ENCODE measurements around the gene NKAIN2.

NKAIN2 gene

DNA sequence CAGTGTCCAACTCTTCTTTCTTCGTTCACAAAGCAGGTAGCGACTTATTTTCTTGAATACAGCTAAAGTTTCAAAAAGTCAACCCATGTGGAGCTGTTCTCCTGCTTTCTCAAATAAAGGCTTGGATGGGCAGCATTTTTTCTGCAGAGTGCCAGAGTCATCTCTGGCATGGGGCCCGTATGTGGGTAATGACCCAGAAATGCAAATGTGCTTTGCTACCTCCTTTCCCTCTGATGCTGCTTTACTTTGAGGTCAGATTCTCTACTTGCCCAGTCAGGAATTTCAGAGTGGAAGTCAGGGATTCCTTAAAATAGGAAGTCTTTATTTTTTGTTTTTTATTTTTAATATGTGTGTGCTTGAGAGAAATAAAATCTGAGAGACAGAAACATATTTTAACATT is 4.9 kb downstream of the NKAIN2 start:
- DNase-seq (ENCODE audit: low read depth in 2 of 2), result no peak

DNA sequence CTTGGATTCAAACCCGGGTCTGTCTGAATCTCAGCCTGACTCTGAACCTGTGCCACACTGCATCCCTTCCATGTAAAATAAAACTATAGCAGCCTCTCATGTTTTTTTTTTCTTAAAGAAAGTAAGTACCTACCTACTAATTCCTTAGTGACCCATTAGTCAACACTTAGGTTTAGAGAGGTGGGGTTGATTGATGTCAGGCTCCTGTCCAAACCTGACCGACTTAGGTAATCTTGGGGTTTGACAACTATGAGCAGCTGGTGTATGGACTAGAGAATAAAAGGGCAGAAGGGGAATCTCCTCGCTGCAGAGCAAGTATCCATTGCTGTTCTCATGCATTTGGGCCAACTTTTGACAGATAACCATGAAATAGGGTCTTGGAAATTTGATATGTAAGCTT is 6.5 kb downstream of the NKAIN2 start:
- no peak for DNase-seq (ENCODE audit: low read depth in 2 of 2)

DNA sequence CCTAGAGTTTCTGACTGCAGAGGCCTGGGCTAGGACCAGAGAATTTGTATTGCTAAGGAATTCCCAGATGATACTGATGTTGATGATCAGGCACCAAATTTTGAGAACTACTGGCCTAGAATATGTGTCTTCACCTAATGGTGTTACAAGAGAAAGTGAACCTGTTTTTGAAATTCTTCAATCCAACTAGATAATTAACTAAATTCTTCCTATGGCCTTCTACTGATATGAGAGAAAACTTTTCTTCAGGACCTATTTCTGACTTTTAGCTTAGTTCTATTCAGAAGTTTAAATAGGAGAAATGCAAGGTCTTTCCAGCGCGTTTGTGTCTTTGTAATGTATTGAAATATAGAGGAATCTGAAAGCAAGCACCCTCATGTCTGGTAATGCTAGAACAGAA is 7.3 kb downstream of the NKAIN2 start:
- DNase-seq (ENCODE audit: low read depth in 2 of 2), result no peak

DNA sequence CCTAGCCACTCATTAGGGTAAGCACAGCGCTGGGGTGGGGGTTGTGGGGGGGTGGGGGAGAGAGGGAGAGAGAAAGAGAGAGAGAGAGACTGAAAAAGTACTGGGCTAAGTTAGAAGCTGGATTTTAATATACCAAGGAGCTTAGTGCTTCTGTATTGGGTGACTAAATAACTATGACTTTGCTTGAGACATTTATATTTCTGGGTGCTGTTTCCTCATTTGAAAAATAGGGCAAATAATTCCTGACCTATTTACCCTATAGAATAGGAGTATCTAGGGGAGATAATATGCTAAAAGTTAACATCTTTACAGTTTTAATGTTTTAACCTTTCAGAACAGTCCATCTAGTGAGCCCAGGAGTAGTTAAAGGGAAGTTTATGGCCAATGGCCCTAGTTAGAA is 7.7 kb downstream of the NKAIN2 start:
- DNase-seq (ENCODE audit: low read depth in 2 of 2), result no peak

DNA sequence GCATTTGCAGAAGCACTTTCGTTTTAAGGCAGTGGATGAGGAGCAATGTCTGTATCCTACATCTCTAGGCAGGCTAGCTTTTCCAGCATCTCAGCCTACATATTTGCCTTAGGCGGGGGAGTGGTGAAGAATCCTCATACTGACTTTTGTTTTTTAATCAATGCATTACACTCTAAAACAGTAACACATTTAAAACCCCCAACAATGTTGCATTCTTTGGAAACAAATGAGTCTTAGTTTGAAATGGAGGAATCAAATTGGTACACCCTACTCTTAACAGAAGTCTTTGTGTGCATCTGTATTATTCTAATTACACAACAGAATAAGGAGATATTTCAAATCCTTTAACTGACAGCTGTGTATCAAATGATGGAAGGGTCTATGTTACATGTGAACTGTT is 9.0 kb downstream of the NKAIN2 start:
- DNase-seq (ENCODE audit: low read depth in 2 of 2), result no peak

DNA sequence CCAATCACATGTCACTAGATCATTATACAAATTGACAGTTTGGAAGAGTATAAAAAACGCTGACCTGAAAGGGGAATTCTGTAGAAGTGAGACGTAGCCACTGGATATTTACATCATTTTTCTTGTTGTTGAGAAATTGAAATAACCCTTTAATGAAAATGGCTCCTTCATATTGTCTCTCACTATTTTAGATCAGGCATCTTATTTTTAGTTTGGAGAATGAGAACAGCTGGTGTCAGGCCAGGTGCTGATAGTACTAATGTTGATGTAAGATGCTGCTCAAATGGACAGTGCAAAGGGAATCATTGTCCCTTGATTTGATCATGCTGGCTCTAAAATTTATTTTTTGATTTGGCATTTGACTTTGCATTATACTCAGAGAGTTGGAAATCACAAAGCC is 17.4 kb downstream of the NKAIN2 start:
- DNase-seq (ENCODE audit: low read depth in 2 of 2), result no peak

DNA sequence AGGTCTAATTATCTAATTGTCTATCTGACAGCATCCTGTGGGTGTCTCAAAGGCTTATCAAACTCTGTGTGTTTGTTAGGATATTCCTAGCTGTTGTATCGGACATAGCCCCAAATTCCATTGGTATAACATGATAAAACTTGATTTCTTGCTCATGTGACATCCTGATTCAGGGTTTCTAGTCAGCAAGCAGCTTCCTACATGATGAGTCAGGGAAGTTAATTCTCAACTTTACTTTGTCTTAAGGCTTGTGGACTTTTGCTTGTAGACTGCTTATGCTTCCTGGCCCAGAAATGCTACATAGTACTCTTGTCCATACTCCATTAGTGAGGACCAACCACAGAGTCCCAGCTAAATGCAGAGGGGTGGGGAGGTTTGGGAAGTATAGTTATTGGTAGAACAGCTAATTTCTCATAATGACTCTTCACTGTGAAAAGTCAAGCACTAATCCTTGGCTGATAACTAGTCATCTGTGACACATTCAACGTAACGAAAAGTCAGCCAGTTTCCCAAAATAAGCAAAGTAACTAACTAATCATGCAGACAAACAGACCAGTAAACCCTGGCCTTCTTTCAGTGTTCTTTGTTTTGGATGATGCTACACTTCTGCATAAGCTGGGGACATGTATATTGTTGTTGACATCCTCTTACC is 25.8 kb downstream of the NKAIN2 start:
- no peak for DNase-seq (ENCODE audit: low read depth in 2 of 2)

DNA sequence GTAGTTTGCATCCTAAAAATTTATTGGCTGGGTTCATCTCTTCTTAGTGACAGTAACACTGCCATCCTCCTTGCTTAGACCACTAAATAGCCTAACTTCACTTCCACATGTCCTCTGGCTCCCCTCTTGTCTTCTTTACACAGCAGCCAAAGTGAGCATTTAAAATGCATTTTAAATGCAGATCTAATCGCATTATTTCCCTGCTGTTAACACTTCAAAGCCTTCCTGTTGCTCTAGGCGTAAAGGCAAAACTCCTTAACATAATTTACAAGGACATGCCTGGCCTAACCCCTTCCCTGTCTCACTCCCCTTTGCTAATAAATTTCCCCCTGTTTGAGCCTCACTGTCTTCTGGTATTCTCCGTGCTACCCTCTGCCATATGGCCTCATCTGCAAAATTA is 26.5 kb downstream of the NKAIN2 start:
- no peak for DNase-seq (ENCODE audit: low read depth in 2 of 2)

DNA sequence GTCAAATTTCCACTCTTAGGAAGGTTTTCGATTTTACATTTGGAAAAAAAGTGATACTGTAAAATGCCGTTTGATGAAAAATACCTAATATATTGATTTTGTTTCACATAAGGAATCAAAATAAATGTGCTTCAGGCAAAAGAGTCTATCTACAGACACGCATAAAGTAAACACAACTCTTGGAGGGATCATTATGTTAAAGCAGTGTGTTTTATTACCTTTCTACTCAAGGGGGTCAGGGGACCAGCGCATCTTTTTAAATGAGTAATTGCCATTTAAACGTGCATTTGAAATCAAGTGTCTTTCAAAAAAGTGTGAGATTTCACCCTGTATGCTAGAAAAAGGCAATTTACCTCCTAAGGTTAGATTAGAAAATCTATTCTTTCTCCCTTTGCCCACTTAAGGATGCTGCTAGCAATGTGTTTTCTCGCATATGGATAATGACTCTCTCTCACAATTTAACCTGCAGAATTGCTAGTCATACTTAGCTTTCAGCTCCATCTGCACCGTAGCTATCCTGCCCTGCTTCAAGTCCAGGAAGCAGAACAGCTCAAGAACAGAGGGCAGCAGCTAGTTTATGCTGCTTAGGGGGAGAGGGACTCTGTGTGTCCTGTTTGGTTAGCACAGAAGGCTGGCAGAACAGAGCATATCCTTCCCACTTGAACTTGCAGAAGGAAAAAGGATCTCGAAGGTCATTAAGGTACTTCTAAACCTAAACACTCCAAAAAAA is 35.0 kb downstream of the NKAIN2 start:
- DNase-seq (ENCODE audit: low read depth in 2 of 2), result no peak

DNA sequence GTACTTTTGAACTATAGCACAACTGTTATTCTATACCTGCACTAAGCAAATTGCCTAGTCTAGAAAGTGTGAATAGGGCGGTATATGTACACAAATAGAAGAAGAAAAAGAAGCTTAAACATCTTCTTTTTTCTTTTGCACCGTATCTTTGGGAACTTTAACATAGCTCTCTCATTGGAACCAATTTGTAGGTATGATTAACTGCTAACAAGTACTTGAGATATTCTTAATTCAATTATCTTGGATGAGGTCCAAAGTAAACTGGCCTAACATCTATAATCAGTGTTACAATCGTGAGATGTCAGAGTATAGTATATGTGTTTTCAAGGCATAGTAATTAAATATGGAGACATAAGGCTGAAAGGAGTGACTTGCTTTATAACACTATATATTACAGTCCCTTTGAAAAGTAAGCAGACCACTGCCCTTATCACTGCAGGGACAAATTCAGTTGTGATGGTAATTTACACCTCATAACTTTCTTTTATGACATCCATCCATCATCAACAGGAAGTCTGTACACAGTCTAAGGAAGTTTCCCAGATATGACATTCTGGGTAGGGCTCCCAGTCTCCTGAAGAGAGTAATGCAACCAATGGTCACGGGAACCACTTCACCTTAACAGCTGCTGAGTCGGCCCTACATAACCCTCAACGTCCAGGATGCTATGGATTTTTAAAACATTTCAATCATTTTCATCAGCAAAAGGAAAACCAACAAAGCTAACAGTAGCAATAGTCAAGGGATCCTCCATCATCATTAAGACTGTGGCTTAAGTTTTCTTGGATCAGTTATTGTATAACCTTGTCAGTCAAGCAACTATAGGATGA is 37.6 kb downstream of the NKAIN2 start:
- no peak for DNase-seq (ENCODE audit: low read depth in 2 of 2)

DNA sequence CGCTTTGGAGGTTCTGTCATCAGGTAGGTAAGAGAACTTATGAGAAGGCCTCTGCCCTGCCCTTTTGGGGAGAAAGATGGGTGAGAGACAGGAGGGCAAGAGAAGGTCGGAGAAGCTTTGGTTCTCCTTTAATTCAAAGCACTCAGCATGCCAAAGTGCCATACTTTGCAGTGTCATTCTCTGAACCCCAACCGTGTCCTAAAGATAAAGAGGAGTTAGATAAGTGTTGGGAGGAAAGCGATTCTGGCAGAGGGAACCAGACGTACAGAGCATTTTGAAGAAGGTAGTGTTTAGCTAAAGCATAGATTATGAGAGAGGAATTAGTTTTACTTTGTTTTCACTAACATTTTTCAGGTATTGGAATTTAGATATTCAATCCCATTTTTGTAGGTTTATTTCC is 40.3 kb downstream of the NKAIN2 start:
- DNase-seq (ENCODE audit: low read depth in 2 of 2), result no peak

DNA sequence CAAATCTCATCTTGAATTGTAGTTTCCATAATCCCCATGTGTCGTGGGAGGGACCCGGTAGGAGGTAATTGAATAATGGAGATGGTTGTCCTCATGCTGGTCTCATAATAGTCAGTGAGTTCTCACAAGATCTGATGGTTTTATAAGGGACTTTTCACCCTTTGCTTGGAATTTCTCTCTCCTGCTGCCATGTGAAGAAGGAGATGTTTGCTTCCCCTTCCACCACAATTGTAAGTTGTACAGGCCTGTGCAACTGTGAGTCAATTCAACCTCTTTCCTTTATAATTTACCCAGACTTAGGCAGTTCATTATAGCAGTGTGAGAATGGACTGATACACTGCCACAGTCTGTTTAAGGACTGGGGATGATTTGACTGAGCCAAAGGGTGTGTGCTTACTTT is 44.7 kb downstream of the NKAIN2 start:
- no peak for DNase-seq (ENCODE audit: low read depth in 2 of 2)

DNA sequence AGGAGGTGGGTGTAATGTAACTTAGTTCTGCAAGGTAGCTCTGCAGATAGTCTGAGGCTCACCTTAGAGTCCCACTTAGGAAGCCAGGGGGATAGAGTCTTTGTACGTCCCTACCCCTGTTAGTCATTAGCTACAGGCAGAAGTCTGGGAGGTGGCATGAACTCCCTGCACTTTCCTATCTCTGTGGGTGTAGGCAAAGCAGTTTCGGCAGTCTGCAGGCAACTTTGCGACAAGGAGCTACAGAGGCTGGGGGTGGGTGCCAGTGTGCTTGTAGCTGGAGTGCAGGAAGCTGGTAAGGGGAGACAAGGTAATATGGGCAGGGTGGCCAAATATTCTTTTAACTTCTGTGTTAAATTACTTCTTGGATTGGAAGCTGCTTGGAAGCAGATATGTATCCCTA is 45.7 kb downstream of the NKAIN2 start:
- no peak for DNase-seq (ENCODE audit: low read depth in 2 of 2)

DNA sequence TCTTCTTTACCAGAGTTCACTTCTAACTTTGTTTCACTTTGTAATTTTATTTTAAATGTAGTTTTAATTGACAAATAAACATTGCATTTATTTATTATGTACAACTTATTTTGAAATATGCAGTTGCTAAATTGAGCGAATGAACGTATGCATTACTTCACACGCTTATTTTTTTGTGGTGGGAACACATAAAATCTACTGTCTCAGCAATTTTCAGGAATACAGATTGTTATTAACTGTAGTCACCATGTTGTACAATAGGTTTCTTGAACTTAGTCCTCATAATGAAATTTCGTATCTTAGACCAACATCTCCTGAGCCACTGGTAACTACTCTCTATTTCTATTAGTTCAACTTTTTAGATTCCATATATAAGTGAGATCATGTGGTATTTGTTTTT is 46.9 kb downstream of the NKAIN2 start:
- no peak for DNase-seq (ENCODE audit: low read depth in 2 of 2)

DNA sequence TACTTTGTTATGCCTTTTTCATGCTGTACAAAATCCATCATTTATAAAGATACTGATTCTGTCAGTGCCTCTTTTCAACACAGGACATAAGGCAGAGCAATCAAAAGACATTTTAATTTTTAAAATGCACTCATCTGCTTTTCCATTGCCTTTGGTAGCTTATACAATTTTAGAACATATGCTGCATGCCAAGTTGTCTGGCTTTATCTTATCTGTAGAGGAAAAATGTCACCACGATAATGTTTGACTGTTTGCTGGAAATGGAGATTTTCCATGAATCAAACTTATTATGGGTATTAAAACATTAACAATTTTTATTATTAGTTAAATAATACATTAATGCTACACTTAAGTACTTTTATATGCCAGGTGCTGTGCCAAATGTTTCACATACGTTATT is 50.5 kb downstream of the NKAIN2 start:
- no peak for DNase-seq (ENCODE audit: low read depth in 2 of 2)

DNA sequence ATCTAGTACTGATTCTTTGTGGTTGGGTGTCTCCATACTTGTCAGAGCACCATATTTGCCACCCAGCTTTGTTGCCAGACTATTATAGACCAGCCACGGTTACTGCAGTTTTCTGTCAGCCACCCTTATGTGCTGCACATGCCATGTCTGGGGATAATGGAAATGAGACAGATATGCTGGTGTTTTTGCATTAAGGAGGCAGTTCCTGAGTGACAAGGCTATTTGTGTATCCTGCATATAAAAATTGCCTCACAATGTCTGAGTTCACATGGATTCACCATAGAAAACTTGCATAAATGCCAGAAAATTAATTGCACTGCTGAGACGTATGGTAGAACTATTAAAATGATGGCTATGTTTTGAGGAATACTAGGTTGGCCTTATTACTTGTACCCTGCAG is 51.8 kb downstream of the NKAIN2 start:
- no peak for DNase-seq (ENCODE audit: low read depth in 2 of 2)

DNA sequence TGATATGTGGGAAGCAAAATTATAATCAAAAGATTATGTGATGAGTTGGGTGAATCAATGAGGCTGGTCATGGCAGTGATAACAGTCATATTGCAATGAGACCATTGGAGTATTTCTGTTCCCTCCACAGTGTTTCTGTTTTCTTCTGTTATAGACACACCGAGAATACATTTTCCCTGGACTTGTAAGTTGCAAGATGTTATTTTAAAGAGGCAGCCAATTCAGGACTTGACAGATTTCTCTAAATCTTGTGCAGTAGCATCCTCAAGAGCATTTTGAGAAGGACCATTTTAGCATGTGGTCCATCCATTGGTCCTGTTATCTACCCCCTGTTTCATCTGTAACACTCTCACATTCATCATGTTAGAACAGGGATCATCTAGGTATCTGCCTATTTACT is 55.6 kb downstream of the NKAIN2 start:
- no peak for DNase-seq (ENCODE audit: low read depth in 2 of 2)

DNA sequence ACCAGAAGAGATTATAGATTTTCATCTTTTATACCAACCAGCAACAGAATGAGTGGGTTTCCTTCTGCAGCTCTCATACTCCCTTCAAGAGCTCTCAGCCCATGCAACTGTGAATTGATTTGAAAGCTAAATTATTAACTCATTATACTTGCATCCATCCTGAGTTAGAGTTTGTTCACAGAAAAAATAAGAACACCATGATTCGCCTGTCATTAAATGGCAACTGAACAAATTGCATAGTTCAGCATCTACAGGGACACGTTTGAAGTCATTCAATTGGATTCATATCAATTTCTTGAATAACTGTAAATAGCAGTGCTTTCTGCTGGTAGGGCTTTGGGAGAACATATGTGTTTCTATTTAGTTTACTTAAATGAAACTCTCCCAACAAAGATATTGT is 65.7 kb downstream of the NKAIN2 start:
- no peak for DNase-seq (ENCODE audit: low read depth in 2 of 2)

DNA sequence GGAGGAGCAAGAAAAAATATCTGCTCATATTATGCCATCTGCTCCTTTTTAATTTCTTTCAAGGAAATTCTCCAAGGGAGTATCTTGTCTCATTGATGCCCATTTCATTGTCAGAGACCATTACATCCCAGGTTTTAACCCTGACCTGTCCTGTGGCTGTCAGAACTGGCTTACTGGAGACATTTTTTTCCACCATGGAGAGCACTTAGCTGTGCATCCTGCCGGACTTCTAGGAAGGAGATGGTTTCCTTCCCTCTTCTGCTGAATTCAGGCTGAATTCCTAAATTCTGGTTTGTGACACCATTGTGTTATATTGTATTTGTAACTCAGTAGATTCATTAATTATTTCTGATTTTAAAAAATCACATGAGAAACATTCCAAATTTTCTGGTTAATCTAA is 70.3 kb downstream of the NKAIN2 start:
- no peak for DNase-seq (ENCODE audit: low read depth in 2 of 2)

DNA sequence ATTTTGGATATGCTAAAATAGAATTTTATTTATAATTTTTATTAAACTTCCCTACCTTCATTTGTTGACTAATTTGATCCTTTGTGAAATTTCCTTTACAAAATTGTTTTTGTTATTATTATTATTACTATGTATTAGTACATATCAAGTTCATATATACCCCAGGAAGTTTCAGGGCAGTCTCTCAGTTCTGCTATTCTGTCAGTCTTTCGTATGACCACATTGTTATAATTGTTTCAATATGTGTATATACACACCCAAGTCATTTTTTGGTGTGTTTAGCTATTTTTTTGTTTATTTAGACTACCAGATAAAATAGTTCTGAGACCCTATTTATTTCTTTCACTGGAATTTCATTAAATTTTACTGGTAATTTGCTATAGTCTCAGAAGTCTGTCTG is 72.1 kb downstream of the NKAIN2 start:
- no peak for DNase-seq (ENCODE audit: low read depth in 2 of 2)

DNA sequence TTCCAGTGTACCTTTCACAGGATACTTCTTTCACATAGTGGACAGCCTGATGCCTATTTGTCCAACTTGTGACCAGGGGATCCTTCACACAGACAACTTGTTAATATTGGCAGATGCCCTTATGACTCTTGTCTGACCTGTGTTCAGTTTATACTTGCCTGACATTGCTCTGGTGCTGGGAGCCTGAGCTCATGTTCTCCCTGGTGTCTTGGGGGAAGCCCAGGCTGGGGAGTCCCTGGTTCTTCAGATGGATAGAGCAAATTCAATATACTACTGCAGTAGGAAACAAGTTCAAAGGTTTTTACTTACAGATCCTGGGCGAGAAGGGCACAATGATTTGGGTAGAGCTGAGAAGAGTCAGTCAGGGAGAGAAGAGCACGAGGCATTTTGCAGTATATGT is 76.1 kb downstream of the NKAIN2 start:
- DNase-seq (ENCODE audit: low read depth in 2 of 2), result no peak

DNA sequence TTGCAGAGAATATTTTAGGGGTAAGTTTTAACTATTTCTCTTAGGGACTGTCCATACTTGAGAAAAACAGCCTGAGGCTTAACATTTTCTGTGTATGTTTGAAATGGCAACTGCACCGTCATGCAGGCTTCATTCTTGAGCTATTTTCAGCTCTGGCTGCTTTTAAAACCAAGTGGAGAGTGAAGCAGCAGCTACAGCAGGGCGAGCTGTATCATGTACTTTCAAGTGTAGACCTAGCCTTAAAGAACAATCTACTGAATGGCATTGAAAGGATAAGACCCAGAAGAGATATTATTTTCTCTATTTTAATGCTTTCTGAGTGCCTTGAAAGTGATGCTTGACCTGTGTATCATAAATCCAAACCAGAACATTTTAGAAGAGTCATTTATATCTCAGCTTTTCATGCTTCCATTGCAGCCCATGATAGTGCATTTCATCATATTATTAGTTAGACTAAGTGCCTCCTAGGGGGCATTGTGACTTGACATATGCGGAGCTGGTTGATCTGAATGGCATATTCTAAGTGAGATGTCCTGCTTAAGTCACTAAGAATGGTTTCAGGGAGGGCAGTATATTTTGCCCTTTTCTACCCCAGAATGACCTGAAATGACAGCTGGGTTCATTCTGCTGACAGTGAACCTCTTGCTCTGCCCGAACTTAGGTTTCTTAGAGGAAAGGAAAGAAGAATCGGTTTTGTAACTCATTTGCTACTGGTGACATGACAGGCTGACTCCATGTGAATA is 85.3 kb downstream of the NKAIN2 start:
- no peak for DNase-seq (ENCODE audit: low read depth in 2 of 2)

Measured in activated CD4-positive, alpha-beta T cell treated with anti-CD3 and anti-CD28 coated beads for 24 hours (primary cell).